AG04449 (cell line): ENCODE measurements around the gene SRD5A2.
"Not testable (repeated sequence)": the region's sequence is repeated elsewhere in the genome, so short reads cannot be mapped to it uniquely, and the experiment has no call there.

Source experiments
- CTCF ChIA-PET: fragments of 350-600 bp; formaldehyde crosslinking; extraction: SDS; loops from one replicate; lab custom pipeline; 2021; ENCODE audit warnings: antibody characterized with exemption; lab: Yijun Ruan, JAX
- POLR2A ChIA-PET: fragments of 400-600, 350-600 bp; formaldehyde crosslinking; extraction: SDS; loops from one replicate; lab custom pipeline; 2020; ENCODE audit warnings: antibody characterized with exemption, inconsistent platforms; lab: Yijun Ruan, JAX
- DNase-seq: peaks from one replicate; pipeline ENCODE4 v3.0.0-alpha.2; 2010; ENCODE audit warnings: low read depth, low spot score
- H3K4me3 ChIP-seq: 2 replicates; pipeline ENCODE4 v1.5.1; 2011; ENCODE audit warnings: low read depth, mild to moderate bottlenecking, control low read depth, low read length
- TF ChIP-seq, protein P1 (sequence below): IDR thresholded peaks from one replicate; pipeline ENCODE4 v1.5.1; 2011; ENCODE audit warnings: mild to moderate bottlenecking, moderate library complexity, low read length, control low read depth, inconsistent platforms; ENCODE audit not compliant: insufficient read depth; ENCODE audit errors: missing control alignments

Gene SRD5A2

DNA sequence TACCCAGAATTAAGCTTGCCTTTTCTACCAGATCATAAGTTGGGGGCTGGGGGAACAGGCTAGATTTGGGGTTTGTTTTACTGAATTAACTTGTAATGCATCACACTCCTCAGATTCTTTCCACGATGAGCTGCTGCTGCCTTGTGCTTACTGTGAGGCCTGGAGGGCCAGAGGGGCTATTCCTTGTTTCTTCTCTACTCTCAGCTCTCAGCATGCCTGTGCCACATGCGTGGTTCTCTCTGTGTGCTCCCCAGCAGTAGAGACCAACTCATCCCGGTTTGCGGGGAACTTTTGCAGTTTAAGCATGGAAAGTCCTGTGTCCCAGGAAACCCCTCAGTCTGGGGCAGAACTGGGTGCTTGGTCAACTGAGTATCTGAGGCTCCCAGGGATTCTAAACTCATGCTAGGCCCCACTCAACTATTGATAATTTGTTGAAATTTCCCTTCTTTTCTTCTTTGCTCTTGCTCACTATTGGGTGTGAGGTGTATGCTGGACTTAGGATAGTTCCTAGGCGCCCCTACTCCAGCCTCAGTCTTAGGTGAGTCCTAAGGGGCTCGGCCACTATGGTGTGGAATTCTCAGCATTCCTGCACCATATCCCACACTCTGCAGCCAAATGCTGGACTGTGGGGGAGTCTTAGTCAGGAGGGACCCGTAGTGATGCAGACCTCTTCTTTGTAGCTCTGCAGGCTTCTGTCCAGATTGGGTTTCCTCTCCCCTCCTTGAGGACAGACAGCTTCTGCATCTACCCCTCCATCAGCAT is 63.1 kb downstream of the SRD5A2 start:
- ChIA-PET CTCF (no interaction called here), POLR2A (no interaction called here)
- H3K4me3 ChIP-seq, result no peak overlapping the region
- TF ChIP-seq, protein P1, sequence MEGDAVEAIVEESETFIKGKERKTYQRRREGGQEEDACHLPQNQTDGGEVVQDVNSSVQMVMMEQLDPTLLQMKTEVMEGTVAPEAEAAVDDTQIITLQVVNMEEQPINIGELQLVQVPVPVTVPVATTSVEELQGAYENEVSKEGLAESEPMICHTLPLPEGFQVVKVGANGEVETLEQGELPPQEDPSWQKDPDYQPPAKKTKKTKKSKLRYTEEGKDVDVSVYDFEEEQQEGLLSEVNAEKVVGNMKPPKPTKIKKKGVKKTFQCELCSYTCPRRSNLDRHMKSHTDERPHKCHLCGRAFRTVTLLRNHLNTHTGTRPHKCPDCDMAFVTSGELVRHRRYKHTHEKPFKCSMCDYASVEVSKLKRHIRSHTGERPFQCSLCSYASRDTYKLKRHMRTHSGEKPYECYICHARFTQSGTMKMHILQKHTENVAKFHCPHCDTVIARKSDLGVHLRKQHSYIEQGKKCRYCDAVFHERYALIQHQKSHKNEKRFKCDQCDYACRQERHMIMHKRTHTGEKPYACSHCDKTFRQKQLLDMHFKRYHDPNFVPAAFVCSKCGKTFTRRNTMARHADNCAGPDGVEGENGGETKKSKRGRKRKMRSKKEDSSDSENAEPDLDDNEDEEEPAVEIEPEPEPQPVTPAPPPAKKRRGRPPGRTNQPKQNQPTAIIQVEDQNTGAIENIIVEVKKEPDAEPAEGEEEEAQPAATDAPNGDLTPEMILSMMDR, result no peak
- DNase-seq, result no peak

DNA sequence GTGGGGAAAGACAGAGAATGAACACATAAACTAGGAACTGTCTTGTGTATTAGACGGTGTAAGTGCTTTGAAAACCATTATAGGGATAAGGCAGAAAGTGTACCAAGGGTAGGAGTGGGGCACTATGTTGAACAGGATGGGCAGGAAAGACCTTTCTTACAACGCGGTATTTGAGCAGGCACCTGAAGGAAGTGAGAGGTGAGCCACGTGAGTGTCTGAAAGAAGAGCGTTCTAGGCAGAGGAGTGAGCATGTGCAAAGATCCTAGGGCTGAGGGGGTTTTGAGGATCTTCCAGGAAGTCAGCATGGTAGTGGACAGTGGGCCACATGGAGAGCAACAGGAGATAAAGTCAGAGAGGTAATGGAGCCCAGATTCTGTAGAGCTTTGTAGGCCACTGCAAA is 65.2 kb downstream of the SRD5A2 start:
- H3K4me3 ChIP-seq, result no peak overlapping the region
- POLR2A ChIA-PET, result no interaction called here
- TF ChIP-seq, protein P1, result no peak
- DNase-seq, result no peak
- CTCF ChIA-PET, result interaction anchor here (8.4 kb wide), 1 partner anchor 8 kb away, joined by 68 read pairs; no protein-coding TSS in a partner anchor

DNA sequence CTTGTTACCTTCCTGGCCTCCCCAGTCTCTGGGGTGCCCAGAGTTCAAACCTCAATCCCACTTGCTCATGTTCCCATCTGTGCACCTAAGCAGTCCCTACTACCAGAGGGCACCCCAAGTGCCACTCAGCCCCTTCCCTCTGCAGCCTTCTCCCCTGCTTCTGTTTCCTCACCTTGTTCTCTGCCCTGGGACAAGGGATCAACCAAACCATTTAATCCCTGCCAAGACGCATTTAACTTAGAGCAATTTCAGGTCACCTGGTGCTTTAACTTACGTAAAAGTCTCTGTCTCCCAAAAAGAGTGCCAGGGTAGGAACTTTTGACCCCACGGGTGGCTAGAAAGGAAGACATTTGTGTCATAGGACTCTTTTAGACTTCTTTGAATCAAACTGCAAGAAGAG is 67.2 kb downstream of the SRD5A2 start:
- TF ChIP-seq, protein P1, result no peak
- no peak overlapping the region for H3K4me3 ChIP-seq
- ChIA-PET CTCF (interaction anchor here (8.4 kb wide), 1 partner anchor 10 kb away, joined by 68 read pairs; no protein-coding TSS in a partner anchor), POLR2A (no interaction called here)
- DNase-seq, result no peak

DNA sequence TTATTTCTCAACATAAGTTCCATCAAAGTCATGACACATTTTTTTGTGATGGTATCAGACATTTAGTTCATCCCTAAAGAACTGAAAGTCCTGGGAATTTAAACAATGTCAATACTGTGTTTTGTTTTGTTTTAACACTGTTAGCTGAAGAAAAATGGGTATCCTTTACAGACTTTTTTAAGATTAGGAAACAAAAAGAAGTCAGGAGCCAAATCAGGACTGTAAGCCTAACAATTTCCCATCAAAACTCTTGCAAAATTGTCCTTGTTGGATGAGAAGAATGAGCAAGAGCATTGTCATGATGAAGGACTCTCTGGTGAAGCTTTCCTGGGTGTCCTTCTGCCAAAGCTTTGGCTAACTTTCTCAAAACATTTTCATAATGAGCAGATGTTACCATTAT is 69.4 kb downstream of the SRD5A2 start:
- DNase-seq, result no peak
- TF ChIP-seq, protein P1, result no peak
- POLR2A ChIA-PET, result interaction anchor here (0.5 kb wide), 1 partner anchor 71 kb away, joined by 6 read pairs; no protein-coding TSS in a partner anchor

DNA sequence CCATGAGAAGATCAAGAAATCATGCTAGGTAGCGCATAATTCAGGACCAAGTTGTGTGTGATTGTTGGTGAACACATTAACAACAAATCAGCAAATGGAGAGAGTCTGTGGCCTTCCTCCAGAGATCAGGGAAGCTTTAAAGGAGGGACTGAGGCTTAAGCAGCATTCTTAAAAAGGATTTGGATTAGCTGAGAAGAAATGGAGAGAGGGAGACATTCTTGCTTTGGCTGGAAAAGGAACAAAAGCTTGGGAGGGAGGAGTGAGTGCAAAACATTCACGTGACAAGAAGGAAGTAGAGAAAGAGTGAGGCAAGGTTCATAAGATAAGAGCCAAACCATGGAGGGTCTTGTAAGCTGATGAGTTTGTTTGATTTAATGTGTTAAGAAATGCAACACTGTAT is 75.6 kb downstream of the SRD5A2 start:
- no peak for DNase-seq
- CTCF ChIA-PET, result interaction anchor here (0.8 to 1.5 kb wide), 2 partner anchors 18 to 19 kb away, joined by 3 to 6 read pairs; no protein-coding TSS in a partner anchor
- POLR2A ChIA-PET, result no interaction called here
- TF ChIP-seq, protein P1, result no peak
- H3K4me3 ChIP-seq, result no peak overlapping the region

More for the DNA sequence above, 69.4 kb downstream of the SRD5A2 start:
- CTCF ChIA-PET, result interaction anchor here (1.0 to 8.4 kb wide), 2 partner anchors 12 to 177 kb away, joined by 4 to 68 read pairs; no protein-coding TSS in a partner anchor
- no peak overlapping the region for H3K4me3 ChIP-seq

DNA sequence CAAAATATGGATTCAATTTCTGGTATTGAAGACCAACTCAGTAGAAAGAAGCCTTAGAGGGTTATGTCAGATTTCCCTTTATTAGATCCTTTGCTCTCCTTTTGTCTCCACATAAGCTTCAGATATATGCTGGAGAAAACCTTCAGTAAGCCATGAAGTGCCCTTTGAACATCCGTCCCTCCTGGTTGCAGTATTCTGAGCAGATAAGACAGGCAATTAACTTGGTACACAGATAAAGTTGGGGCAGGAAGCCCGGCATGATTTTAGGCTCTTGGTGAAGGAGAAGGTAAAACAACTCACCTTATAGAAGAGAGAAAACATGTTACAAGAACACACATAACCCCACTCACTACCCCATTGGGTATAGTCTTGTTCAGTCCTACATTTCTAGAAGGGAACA is 76.4 kb downstream of the SRD5A2 start:
- POLR2A ChIA-PET, result no interaction called here
- CTCF ChIA-PET, result interaction anchor here (0.6 to 0.8 kb wide), 2 partner anchors 19 to 20 kb away, joined by 3 read pairs; no protein-coding TSS in a partner anchor
- TF ChIP-seq, protein P1, result no peak
- no peak overlapping the region for H3K4me3 ChIP-seq
- DNase-seq, result no peak

DNA sequence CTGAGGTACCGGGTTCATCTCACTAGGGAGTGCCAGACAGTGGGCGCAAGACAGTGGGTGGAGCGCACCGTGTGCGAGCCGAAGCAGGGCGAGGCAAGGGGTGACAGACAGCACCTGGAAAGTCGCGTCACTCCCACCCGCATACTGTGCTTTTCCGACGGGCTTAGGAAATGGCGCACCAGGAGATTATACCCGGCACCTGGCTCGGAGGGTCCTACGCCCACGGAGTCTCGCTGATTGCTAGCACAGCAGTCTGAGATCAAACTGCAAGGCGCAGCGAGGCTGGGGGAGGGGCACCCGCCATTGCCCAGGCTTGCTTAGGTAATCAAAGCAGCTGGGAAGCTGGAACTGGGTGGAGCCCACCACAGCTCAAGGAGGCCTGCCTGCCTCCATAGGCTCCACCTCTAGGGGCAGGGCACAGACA is 84.3 kb downstream of the SRD5A2 start:
- CTCF ChIA-PET, H3K4me3 ChIP-seq, DNase-seq, POLR2A ChIA-PET: not testable (repeated sequence)
